Panc1 (cell line): Measurements from ENCODE around the gene WNT9A. TPM values are rescaled to one million over a fixed set of nuclear protein-coding genes. Genes with fewer than 3 reads are reported as not detected.

ENCODE experiments used
- ATAC-seq: fragments of 200-7000 bp; cut with Tn5 transposase; 2 replicates; pipeline ENCODE4 v1.9.1; 2020; ENCODE audit warnings: mild to moderate bottlenecking, moderate library complexity
- BruUV-seq: library from RNA; stranded (reverse); fragments of 400-500 nt; replicated peaks from 2 replicates; lab custom pipeline; 2021; lab: Mats Ljungman, UMichigan
- CTCF ChIA-PET: fragments of 300-600 bp; sonication (Branson Sonifier 250); formaldehyde crosslinking; loops from one replicate; lab custom pipeline; 2022; ENCODE audit warnings: antibody characterized with exemption; lab: Charles Lee
- POLR2A ChIA-PET: fragments of 300-600 bp; sonication (Branson Sonifier 250); formaldehyde crosslinking; loops from one replicate; lab custom pipeline; 2022; ENCODE audit warnings: antibody characterized with exemption; lab: Charles Lee
- DNase-seq: peaks from one replicate; pipeline ENCODE4 v3.0.0-alpha.2; 2010; ENCODE audit warnings: low read depth, low spot score
- H3K27ac ChIP-seq: 2 replicates; pipeline ENCODE4 v1.5.1; 2011; ENCODE audit warnings: mild to moderate bottlenecking, low read length, inconsistent platforms
- H3K27me3 ChIP-seq: fragments of 200-500 bp; sonication (Bioruptor generic); 2 replicates; pipeline ENCODE4 v1.6.0; 2014; ENCODE audit warnings: low read length, inconsistent platforms; ENCODE audit not compliant: control insufficient read depth, insufficient read depth
- H3K36me3 ChIP-seq: fragments of 200-500 bp; sonication (Bioruptor generic); 2 replicates; pipeline ENCODE4 v1.5.1; 2014; ENCODE audit warnings: inconsistent platforms, mild to moderate bottlenecking, low read length, moderate library complexity; ENCODE audit not compliant: control insufficient read depth, insufficient read depth
- H3K4me1 ChIP-seq: 2 replicates; pipeline ENCODE4 v1.5.1; 2011; ENCODE audit warnings: inconsistent platforms, mild to moderate bottlenecking, low read length, moderate library complexity; ENCODE audit not compliant: control insufficient read depth, insufficient read depth
- H3K4me3 ChIP-seq, 2 experiments: 2 replicates each; pipeline ENCODE4 v1.5.1; 2011 to 2012; ENCODE audit warnings: low read depth in 2 of 2, low read length in 2 of 2, mild to moderate bottlenecking in 2 of 2, inconsistent platforms in 1 of 2, moderate library complexity in 1 of 2
- H3K9me3 ChIP-seq: fragments of 200-500 bp; sonication (Bioruptor generic); 2 replicates; pipeline ENCODE4 v1.5.1; 2014; ENCODE audit warnings: low read depth, mild to moderate bottlenecking, inconsistent platforms, low read length, moderate library complexity; ENCODE audit not compliant: control insufficient read depth, insufficient read depth
- CTCF ChIP-seq: fragments of 450-650 bp; IDR thresholded peaks from 2 replicates; pipeline ENCODE4 v1.5.1; 2017; ENCODE audit warnings: mild to moderate bottlenecking
- POLR2AphosphoS5 ChIP-seq: IDR thresholded peaks from 2 replicates; pipeline ENCODE4 v1.6.1; 2012; ENCODE audit warnings: mild to moderate bottlenecking, low read depth, low read length, moderate library complexity
- REST ChIP-seq, 2 experiments: IDR thresholded peaks; 2 replicates each; pipeline ENCODE4 v1.6.1; 2011 to 2012; ENCODE audit warnings: low read depth in 2 of 2, control low read depth in 1 of 2, low read length in 1 of 2, mild to moderate bottlenecking in 1 of 2, moderate library complexity in 1 of 2; ENCODE audit not compliant: insufficient read depth in 1 of 2
- SIN3A ChIP-seq: IDR thresholded peaks from 2 replicates; pipeline ENCODE4 v1.6.1; 2012; ENCODE audit warnings: low read depth, mild to moderate bottlenecking, low read length, moderate library complexity, borderline replicate concordance; ENCODE audit not compliant: insufficient read depth
- TCF7L2 ChIP-seq: IDR thresholded peaks from 2 replicates; pipeline ENCODE4 v1.6.1; 2011; ENCODE audit warnings: mild to moderate bottlenecking, low read depth, low read length, inconsistent platforms
- in situ Hi-C: cut with HindIII; loops from 2 replicates; pipeline ENCODE4 v1.10.0; 2016; ENCODE audit warnings: low sequenced_read_pairs, low pct_unique_long_range_greater_than_20kb
- intact Hi-C: fragments of 100-400 bp; cut with micrococcal nuclease; formaldehyde crosslinking; loops from one replicate; pipeline ENCODE4 v1.10.0; 2022; ENCODE audit not compliant: unreplicated experiment
- total RNA-seq: library from RNA; stranded (reverse); gene quantifications from one replicate; pipeline ENCODE4 v1.2.1, GENCODE V29; 2021; ENCODE audit not compliant: unreplicated experiment

WNT9A gene
- total RNA-seq, 1 experiment from 2014 or later: 26.5 TPM

GRCh38 chr1:227920896-227921295 is 26.8 kb downstream of the WNT9A start:
- H3K27me3 ChIP-seq: no peaks in the 10 kb centered on the region
- DNase-seq: no peak
- no peak overlapping the region for H3K4me3 ChIP-seq
- intact Hi-C loops (no loop called here), in situ Hi-C loops (no loop called here)
- no peak overlapping the region for H3K27ac ChIP-seq
- ChIA-PET CTCF (no interaction called here), POLR2A (no interaction called here)
- H3K4me1 ChIP-seq: peaks cover 3% of the 10 kb centered on the region; the same call in 1 of the 2 replicates
- H3K36me3 ChIP-seq: no peaks in the 10 kb centered on the region
- no peaks in the 10 kb centered on the region for H3K9me3 ChIP-seq
- no peak for TF ChIP-seq REST (IDR thresholded peaks at IDR 0.05; ENCODE audit: insufficient read depth in 1 of 2, low read depth in 2 of 2, low read length in 1 of 2)
- TF ChIP-seq POLR2AphosphoS5: no peak
- no peak for TF ChIP-seq SIN3A
- no peak for TF ChIP-seq CTCF
- no peak for TF ChIP-seq TCF7L2
- no peak for ATAC-seq
- no TSS peak for BruUV-seq

GRCh38 chr1:227920426-227920825 is 27.3 kb downstream of the WNT9A start:
- Histone ChIP-seq H3K36me3 (no peaks in the 10 kb centered on the region), H3K9me3 (no peaks in the 10 kb centered on the region), H3K27me3 (no peaks in the 10 kb centered on the region), H3K27ac (no peak overlapping the region), H3K4me3 (no peak overlapping the region), H3K4me1 (peaks cover 4% of the 10 kb centered on the region; the same call in 1 of the 2 replicates)
- DNase-seq (no peak), ATAC-seq (no peak)
- CTCF ChIA-PET: no interaction called here
- POLR2A ChIA-PET: interaction anchor here (0.6 kb wide), 1 partner anchor 538 kb away, joined by 5 read pairs; no protein-coding TSS in a partner anchor
- intact Hi-C loops (no loop called here), in situ Hi-C loops (no loop called here)
- no peak for TF ChIP-seq CTCF
- no peak for TF ChIP-seq REST (IDR thresholded peaks at IDR 0.05; ENCODE audit: insufficient read depth in 1 of 2, low read depth in 2 of 2, low read length in 1 of 2)
- TF ChIP-seq POLR2AphosphoS5: no peak
- TF ChIP-seq SIN3A: no peak
- no peak for TF ChIP-seq TCF7L2
- no TSS peak for BruUV-seq
